Retinal pigment epithelial cell (primary cell): Measurements from ENCODE around the gene MID1IP1.

Experiments
- DNase-seq: peaks from one replicate; pipeline ENCODE4 v3.0.0-alpha.2; 2010; ENCODE audit warnings: low read depth
- H3K4me3 ChIP-seq: 2 replicates; pipeline ENCODE4 v1.5.1; 2011; ENCODE audit warnings: mild to moderate bottlenecking, low read length, control low read depth, moderate library complexity
- TF ChIP-seq, protein P1 (sequence below): conservative IDR thresholded peaks from 2 replicates; pipeline ENCODE4 v1.5.1; 2011; ENCODE audit warnings: low read depth, low read length, control low read depth, inconsistent platforms

Gene MID1IP1

DNA sequence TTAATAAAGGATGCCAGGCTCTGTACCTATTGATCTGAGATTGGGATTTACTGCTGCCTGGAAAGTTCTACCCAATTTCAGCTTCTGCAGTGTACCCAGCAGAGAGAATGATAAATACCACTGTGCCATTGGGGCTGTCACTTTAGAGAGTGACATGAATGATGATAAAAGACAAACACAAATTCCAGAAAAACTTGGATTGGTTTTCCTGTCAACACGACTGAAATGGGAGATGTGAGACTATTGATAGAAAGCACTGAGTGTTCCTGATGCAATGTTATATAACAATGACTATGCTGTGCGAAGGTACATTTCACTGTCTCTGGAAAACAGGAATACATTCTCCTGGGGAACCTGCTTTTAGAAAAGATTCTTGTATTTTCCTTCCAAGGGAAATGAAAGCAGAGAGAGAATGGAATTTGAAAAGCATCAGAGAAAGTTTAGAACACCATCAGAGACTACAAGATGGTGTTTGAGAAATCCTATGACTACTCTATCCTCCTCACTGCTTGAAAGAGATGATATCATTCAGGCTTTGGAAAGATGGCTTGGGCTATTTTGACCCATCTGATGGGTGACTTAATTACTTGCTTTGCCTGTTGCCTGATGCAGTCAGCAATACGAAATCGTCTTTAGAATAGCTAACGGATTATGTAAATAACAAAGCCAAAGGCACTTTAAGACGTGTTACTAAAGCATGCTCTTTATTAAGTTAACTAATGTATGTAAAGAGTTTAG is 49.7 kb downstream of the MID1IP1 start:
- no peak overlapping the region for H3K4me3 ChIP-seq
- TF ChIP-seq, protein P1, sequence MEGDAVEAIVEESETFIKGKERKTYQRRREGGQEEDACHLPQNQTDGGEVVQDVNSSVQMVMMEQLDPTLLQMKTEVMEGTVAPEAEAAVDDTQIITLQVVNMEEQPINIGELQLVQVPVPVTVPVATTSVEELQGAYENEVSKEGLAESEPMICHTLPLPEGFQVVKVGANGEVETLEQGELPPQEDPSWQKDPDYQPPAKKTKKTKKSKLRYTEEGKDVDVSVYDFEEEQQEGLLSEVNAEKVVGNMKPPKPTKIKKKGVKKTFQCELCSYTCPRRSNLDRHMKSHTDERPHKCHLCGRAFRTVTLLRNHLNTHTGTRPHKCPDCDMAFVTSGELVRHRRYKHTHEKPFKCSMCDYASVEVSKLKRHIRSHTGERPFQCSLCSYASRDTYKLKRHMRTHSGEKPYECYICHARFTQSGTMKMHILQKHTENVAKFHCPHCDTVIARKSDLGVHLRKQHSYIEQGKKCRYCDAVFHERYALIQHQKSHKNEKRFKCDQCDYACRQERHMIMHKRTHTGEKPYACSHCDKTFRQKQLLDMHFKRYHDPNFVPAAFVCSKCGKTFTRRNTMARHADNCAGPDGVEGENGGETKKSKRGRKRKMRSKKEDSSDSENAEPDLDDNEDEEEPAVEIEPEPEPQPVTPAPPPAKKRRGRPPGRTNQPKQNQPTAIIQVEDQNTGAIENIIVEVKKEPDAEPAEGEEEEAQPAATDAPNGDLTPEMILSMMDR, result no peak
- no peak for DNase-seq

DNA sequence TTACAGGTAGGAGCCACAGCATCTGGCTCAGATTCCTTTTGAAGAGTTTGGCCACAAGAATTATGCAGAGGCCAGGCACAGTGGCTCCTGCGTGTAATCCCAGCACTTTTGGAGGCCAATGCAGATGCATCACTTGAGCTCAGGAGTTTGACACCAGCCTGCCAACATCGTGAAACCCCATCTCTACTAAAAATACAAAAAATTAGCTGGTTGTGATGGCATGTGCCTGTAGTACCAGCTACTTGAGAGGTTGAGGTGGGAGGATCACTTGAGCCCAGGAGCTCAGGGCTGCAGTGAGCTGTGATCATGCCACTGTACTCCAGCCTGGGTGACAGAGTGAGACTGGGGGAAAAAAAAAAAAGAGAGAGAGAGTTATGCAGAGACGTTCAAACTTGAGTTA is 53.0 kb downstream of the MID1IP1 start:
- DNase-seq, result no peak
- H3K4me3 ChIP-seq, result no peak overlapping the region
- TF ChIP-seq, protein P1, result no peak
